CD4-positive, alpha-beta T cell treated with Interleukin-15 for 1 hour (primary cell): ENCODE results near the gene CNNM2.
"Not testable (repeated sequence)": the region's sequence is repeated elsewhere in the genome, so short reads cannot be mapped to it uniquely, and the experiment has no call there.

Experiments
- DNase-seq: peaks from one replicate; pipeline ENCODE4 v3.0.0-alpha.2; 2020

Gene CNNM2

DNA sequence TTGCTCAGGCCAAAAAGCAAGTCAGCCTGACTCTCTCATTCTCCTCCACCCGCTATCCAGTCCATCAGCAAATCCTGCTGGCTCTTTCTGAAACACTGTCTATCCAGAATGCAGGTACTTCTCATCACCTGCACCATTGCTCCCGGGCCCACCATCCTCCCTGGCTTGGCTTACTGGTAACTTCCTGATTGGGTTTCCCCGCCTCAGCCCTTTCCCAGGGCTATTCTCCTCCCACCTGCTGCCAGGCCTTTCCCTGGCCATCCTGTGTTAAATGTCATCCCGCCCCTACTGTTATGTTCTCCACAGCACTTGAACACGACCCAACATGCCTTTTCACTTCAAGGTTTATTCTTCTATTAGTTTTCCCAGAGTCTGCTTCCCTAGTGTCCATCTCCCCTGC lies 124.0 kb downstream of the CNNM2 start:
- DNase-seq: no peak

DNA sequence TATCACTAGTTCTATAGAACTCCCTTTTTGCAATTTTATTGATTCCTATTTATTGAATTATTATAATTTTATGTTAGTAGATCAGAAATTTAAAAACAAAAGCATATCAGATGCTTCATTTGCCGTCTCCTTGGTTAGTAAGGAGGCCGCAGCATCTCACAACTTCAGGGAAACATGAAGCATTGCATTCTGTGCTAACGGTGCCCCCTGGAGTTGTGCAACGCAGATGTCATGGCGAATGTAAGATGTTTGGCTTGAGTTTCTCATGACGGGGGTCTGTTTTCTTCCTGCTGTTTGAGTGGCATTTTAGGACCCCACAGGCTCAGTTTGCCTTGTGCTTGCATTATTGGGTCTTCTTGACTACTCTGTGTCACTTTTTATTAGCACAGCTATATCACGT lies 124.8 kb downstream of the CNNM2 start:
- DNase-seq: no peak

DNA sequence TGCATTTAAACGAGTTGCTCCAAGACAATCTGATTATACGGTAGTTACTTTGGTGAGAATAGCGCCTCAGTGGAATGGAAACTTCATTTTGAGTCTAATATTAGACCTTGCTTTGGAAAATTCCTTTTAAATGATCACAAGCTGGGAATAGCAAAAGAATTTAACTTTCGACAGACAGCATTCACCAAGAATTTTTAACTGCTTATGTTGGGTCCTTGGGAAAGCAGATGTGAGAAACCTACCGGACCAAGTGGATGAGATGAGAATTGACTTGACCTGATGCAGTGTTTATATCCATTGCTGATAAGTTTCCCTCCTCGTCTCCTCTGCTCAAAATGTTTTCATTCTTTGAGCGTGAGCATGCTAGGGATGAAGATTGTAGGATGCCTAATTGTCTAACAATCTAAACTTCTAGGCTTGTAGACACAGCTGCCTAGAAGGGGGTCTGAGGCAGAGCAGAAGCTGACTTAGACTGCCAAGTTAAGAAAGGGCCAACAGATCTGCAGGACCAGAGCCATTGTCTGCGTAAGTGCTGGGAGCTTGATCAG lies 126.9 kb downstream of the CNNM2 start:
- no peak for DNase-seq

GRCh38 chr10:103045961-103046360 lies 127.9 kb downstream of the CNNM2 start:
- no peak for DNase-seq

DNA sequence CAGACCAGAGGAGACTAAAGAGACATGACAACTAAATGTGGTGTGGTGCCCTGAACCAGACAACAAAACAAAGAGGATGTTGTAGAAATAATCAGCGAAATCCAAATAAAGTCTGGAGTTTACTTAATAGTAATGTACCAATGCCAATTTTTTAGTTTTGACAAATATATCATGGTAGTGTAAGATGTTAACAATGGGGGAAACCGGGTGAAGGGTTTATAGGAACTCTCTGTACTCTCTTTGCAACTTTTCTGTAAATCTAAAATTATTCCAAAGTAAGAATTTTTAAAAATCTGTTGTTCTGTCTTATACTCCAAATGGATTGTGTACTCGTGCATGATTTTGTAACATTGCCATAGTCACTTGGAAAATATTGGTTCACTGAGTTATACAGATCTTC lies 129.3 kb downstream of the CNNM2 start:
- no peak for DNase-seq

- DNase-seq: no peak
Measured at GRCh38 chr10:103049237-103049636, 131.1 kb downstream of the CNNM2 start.

- peak; percentile 68 for DNase-seq
Measured at GRCh38 chr10:103053659-103054581, 135.8 kb downstream of the CNNM2 start.

DNA sequence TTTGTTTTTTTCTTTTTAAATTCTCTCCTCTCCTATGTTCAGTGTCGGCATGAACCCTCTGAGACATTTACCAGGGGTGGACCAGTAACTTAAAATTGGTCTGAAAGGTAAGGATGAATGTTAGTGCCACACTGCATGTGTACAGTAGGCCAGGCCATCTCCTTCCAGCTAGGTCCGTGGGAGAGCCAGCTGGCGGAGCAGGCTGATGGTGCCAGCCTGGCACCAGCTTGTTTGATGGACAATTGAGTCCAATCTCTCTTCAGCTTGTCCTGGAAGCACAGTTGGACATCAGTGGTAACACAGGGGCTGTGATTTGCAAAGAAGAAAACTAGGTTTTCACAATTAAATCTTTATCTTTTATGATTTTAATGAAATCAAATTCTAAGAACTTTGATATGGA lies 136.5 kb downstream of the CNNM2 start:
- no peak for DNase-seq

- DNase-seq: no peak
Measured at GRCh38 chr10:103055105-103055504, 137.0 kb downstream of the CNNM2 start.

DNA sequence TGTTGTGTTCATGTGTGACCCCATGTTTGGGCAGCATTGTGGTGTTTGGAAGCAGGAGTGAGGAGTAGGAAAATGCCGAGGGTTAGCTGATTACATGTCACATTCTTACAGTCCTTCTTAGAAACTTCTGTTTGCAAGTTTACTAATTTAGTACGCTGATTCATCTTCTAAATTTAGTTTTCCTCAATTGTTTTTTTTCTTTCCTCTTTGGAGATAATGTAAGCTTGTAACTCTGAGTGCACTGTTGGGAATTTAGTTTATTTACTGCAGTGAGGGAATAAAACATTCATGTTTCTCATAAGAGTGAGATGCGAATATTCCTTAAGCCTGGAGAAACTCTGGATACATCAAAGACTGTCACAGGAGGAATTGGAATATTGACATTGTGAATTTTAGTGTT lies 139.9 kb downstream of the CNNM2 start:
- no peak for DNase-seq

GRCh38 chr10:103060575-103060974 lies 142.5 kb downstream of the CNNM2 start:
- DNase-seq: no peak

DNA sequence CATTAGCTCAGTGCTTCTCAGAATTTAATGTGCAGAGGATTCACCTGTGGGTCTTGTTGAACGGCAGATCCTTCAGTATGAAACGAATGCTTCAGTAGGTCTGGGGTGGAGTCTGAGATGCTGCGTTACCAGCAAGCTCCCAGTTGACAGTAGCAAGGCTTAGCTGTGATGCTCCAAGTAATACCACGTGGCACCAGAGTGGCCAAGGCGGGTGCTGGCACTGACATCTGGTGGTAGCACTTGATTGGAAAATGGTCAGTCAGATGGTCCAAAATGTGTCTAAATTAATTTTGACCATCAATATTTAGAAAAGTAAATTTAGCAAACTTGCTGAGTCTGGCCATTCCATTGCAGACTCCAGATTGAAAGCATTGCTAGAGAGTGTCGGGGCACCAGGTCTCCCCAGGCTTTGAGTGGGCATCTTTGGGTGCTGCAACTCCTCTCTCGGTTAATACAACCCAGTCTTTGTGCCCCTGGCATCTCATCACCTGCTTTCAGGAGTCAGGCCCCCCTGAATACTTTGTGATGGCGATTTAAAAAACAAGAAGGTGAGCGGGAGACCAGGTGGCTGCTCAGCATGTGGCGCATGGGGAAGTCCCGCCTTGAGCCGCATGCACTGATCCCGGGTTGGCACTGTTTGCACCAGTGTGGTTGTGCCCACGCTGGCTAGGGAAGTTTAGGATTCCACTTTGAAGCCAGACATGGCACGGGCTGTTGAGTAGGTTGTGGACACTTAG lies 144.9 kb downstream of the CNNM2 start:
- no peak for DNase-seq

DNA sequence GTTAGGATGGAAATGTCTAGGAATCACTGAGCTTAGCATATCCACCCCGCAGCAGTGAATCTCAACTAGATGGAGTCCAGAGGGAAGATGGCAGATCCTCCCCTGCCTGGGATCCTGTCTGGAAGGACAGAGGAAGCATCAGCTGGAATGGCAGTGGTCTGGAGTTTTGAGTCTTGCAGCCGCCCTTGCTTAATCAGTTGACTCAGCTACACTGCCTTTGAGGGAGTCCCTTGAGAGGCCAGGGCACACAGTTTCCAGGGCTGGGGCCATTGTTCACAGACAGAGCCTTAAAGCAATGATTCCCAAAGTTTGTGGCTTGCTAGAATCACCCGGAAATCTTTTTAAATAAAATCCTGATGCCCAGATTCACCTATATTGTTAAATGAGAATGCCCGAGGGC lies 146.9 kb downstream of the CNNM2 start:
- DNase-seq: no peak

DNA sequence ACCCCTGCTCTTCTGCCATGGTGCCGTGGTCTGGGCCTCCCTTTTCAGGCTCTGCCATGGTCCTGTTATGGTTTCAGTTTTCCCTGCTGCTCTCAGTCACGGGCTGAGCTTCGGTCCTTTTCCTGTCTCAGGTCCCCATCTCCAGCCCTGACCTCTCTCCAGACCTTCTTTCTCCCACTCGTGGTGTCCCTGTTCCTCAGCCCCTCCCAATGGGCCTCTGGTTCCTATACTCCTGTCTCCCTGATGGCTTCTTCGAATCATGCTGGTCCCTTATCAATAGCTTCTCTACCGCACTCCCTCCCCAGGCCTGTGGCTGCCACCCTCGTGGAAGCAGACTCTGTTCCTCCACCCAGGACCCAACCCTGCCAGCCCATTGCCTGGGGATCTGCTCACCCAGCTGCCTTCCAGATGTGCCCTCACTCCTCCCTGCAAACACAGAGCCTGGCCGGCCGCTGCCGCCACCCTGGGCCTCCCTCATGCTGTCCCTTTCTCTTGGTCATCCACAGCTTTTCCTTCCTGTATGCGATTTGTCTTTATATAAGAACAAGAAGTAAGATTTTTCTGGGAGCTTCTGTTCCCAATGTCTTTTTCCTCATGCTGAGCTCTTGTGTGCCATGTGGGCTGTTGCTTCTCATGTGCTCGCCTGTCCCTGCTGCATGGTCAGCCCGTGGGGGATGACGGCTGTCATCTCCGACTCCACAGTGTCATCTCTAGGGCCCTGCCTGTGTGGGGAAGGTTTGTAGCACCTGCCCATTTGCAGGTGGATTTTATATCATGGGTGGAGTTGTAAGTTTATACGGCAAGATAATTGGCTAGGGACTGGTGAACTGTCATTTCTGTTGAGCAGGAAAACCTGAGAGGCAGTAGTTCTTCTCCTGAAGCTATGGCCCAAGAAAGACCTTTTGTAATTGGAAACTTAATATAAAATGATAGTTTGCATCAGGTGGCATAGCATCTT lies 148.3 kb downstream of the CNNM2 start:
- DNase-seq: no peak

- DNase-seq: not testable (repeated sequence)
Measured at GRCh38 chr10:103067099-103067477, 149.0 kb downstream of the CNNM2 start.

DNA sequence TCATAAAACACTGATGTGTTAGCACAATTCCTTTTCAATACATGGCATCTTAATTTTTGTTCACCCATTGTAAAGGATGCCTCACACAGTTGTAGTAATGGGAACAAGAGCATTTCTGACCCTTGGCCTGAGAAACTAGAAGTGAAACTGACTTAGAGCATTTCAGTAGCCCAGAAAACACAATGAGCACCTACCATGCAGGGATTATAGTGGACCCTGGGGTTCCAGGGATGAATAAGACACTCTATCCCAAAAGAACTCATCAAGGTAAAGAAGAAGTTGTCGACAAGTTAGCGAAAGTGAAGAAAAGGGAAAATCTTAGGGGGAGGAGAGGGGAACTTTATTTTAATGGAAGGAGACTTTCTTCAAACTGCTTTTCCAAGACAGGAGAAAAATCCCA lies 149.4 kb downstream of the CNNM2 start:
- DNase-seq: no peak

DNA sequence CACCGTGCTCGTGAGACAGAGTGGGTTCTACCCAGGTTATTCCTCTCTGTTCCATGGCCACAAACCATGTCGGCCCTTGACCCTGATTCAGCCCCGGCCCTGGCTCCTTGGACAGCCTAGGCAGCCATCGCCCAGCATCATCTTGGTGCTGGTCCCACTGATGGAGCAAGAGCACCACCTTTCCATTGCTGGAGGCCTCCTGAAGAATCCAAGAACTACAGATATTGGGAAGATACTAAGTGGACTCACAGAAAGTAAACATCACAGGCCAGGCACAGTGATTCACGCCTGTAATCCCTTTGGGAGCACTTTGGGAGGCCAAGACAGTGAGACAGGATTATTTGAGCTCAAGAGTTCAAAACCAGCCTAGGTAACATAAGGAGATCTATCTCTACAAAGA lies 149.9 kb downstream of the CNNM2 start:
- no peak for DNase-seq

DNA sequence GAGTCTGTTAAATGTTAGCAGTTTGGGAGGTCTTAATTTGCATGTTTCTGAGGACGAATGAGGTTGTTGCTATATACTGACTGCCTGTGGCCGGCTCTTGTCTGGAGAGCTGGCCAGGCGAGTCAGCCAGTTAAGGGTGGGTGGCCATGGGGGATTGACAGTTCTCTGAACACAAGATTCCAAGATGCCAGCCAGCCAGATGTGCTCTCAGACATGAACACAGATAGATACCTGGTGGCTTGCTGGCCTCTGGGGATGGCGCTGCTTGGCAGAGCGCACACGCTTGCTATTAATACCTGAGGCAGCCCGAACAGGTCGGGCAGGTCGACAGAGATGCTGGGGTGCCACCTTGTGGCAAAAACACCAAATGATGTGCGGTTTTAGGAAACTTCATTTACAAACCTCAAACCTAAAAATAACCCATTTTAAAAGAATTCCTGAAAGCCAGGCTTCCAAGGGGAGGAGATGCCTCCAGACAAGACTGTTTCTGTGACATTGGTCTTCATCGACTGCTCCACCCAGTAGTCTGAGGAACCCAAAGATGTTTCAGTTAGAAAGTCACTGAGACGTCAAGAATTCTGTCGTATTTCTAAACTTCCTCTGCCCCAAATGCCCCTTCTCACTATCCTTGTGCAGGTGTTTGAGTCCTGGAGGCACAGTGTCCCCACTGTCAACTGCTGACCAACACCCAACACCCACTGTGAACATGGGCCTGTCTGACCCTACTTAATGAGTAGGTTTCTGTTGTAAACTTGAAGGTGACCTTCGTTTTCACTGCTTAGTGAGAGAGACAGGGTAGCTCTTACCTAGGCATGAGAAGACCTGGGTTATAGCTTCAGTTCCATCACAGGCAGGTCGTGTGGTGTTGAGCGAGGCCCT lies 151.6 kb downstream of the CNNM2 start:
- peak; percentile 63 for DNase-seq

DNA sequence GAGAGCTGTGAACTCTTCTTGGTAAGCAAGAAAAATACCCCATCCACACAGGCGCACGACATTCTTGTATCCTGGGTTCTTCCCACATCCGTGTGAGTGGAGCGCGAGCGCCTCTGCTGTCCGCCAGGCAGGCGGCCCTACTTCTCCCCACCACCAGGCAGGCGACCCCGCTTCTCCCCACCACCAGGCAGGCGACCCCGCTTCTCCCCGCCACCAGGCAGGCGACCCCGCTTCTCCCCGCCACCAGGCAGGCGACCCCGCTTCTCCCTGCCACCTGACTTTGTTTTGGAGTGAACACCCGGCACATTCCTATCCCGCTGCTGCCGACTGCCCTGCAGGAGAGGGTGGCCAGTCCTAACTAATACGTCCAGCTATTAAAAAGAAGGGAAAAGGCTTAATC lies 154.2 kb downstream of the CNNM2 start:
- DNase-seq: no peak

- no peak for DNase-seq
Measured at GRCh38 chr10:103072891-103073290, 154.8 kb downstream of the CNNM2 start.

GRCh38 chr10:103077020-103077419 lies 158.9 kb downstream of the CNNM2 start:
- DNase-seq: no peak
